Stimulated activated CD4-positive, alpha-beta T cell treated with anti-CD3 and anti-CD28 coated beads, Interleukin-1b, Interleukin-23, amount 100 ng/mL, for 1 hour (primary cell): ENCODE results near the gene YY1AP1.
"Not testable (repeated sequence)": the region's sequence is repeated elsewhere in the genome, so short reads cannot be mapped to it uniquely, and the experiment has no call there.

Experiments used
- DNase-seq, 2 donors: peaks; one replicate each; pipeline ENCODE4 v3.0.0-alpha.2; 2020; ENCODE audit warnings: low read depth in 2 of 2

The YY1AP1 gene

GRCh38 chr1:155688324-155689080 is at the start of gene YY1AP1:
Gene YY1AP1, minus strand, starts transcription at chr1:155688774. Its CDS starts 8,338 bp downstream, at chr1:155680436.
- DNase-seq = peak; percentile 71 to 77

- no peak for DNase-seq
Observed at GRCh38 chr1:155729031-155729898, 40.7 kb upstream of the YY1AP1 start.

GRCh38 chr1:155725142-155725541 is 36.6 kb upstream of the YY1AP1 start:
- DNase-seq = no peak

- DNase-seq = no peak
Observed at GRCh38 chr1:155719703-155720102, 31.1 kb upstream of the YY1AP1 start.

- DNase-seq = not testable (repeated sequence)
Observed at GRCh38 chr1:155718524-155719115, 30.0 kb upstream of the YY1AP1 start.

GRCh38 chr1:155717041-155717440 is 28.5 kb upstream of the YY1AP1 start:
- no peak for DNase-seq

GRCh38 chr1:155715777-155716176 is 27.2 kb upstream of the YY1AP1 start:
- no peak for DNase-seq

- not testable (repeated sequence) for DNase-seq
Observed at GRCh38 chr1:155715056-155715455, 26.5 kb upstream of the YY1AP1 start.

GRCh38 chr1:155713075-155713474 is 24.5 kb upstream of the YY1AP1 start:
- DNase-seq = no peak

GRCh38 chr1:155712636-155713035 is 24.1 kb upstream of the YY1AP1 start:
- DNase-seq = not testable (repeated sequence)

- not testable (repeated sequence) for DNase-seq
Observed at GRCh38 chr1:155711457-155711856, 22.9 kb upstream of the YY1AP1 start.

- no peak for DNase-seq
Observed at GRCh38 chr1:155709391-155709790, 20.8 kb upstream of the YY1AP1 start.

GRCh38 chr1:155706139-155706538 is 17.6 kb upstream of the YY1AP1 start:
- no peak for DNase-seq

- DNase-seq = not testable (repeated sequence)
Observed at GRCh38 chr1:155704414-155704813, 15.8 kb upstream of the YY1AP1 start.

- no peak for DNase-seq
Observed at GRCh38 chr1:155703216-155703615, 14.6 kb upstream of the YY1AP1 start.

- DNase-seq = not testable (repeated sequence)
Observed at GRCh38 chr1:155701675-155702074, 13.1 kb upstream of the YY1AP1 start.

GRCh38 chr1:155699062-155699461 is 10.5 kb upstream of the YY1AP1 start:
- DNase-seq = not testable (repeated sequence)

GRCh38 chr1:155698382-155699038 is 9.9 kb upstream of the YY1AP1 start:
- no peak for DNase-seq

GRCh38 chr1:155697616-155698015 is 9.0 kb upstream of the YY1AP1 start:
- DNase-seq = not testable (repeated sequence)

- no peak for DNase-seq
Observed at GRCh38 chr1:155697046-155697445, 8.5 kb upstream of the YY1AP1 start.

- no peak for DNase-seq
Observed at GRCh38 chr1:155696524-155696923, 8.0 kb upstream of the YY1AP1 start.

- no peak for DNase-seq
Observed at GRCh38 chr1:155695608-155696007, 7.0 kb upstream of the YY1AP1 start.
